HG02623 (cell line): Measurements from ENCODE around the gene PNMA1.

Source experiments
- ATAC-seq: cut with Tn5 transposase; IDR thresholded peaks from one replicate; pipeline ENCODE4 v1.9.1; 2021; ENCODE audit warnings: moderate library complexity; ENCODE audit not compliant: unreplicated experiment

Gene PNMA1

DNA sequence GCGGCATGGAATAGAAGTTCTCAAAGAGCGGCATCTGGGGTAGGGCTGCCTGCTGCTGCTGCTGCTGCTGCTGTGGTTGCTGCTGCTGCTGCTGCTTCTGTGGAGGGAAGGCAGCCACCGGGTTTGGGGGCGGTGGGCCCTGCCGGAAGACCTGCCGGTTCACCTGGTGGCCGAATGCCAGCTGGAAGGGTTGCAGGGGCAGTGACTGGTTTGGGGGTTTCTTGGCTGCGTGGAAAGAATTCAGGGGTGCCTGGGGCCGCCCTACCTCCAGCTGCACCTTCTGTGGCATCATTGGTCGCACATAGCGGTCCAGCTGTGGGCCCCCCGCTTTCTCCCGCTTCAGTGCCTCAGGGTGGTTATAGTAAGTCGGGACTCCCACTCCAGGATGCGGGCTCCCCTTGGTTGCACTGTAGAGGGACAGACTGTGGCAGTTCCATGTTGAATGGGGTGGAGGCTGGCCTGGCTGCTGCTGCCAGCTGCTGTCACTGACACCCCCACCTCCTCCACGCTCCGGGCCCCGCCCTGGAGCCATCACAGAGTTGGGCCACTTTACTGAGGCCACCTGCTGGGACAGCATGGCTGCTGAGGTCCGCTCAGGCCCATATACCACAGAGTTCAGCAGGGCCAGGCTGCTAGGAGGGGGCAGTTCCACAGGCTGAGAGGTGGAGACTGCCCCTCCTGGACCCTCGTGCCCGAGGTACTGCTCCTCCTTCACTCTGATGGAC, 25.2 kb upstream of the PNMA1 start:
- ATAC-seq: no peak

GRCh38 chr14:73738518-73739173, 24.5 kb upstream of the PNMA1 start:
- ATAC-seq: no peak

- no peak for ATAC-seq
These were observed 22.7 kb upstream of the PNMA1 start for GRCh38 chr14:73736842-73737241.

GRCh38 chr14:73732006-73732405, 17.8 kb upstream of the PNMA1 start:
- ATAC-seq: no peak

DNA sequence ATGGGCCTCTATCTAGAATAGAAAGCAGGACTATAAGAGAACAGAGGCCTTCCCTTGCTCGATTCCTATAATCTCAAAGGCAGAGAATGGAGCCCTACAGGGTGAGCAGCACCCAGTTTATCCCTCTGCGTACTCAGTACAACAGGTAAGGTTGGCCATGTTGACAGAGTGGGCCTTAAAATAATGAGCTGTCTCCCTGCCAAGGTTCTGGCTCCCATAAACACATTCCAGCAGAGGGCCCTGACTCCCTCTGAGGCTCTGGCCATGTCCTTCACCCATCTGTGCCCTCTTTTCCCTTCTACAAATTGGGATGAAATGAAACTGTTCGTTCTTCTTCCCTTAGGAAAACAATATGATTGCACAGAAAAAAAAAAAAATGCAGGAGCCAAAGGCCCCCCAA, 16.9 kb upstream of the PNMA1 start:
- ATAC-seq: no peak

DNA sequence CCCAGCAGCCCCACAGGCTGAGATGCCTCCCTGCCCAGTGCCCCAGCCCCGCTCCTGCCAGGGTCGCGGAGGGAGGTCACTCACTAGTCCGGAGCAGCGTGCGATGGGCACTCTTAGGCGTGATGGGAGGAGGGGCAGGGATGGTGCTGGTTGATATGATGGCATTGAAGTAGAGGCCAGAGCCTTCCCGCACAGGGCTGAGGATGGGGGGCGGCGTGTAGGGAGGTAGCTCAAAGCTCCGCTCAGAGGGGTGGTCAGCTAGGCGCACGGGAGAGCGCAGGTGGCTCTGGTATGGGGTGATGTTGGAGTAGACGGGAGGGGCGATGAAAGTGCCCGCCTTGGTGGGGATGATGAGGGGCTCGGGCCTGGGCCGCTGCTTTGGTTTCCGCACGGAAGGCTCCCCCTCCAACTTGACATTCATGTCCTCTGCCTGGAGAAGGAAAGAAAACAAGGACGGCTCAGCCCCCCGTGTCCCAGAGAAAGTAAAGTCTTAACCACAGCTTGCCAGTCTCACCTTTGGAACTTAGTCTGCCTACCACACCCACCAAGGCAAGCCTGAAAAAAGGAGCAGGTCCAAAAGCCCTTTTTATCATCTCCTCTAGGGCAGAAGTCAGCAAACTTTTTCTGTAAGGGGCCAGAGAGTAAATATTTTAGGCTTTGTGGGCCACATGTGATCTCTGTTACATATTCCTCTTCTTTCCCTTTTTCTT, 15.5 kb upstream of the PNMA1 start:
- no peak for ATAC-seq

- ATAC-seq: no peak
These were observed 14.6 kb upstream of the PNMA1 start for GRCh38 chr14:73728717-73729330.

GRCh38 chr14:73727166-73727565, 13.0 kb upstream of the PNMA1 start:
- ATAC-seq: no peak

GRCh38 chr14:73726025-73726961, 12.1 kb upstream of the PNMA1 start:
- ATAC-seq: no peak

- ATAC-seq: no peak
These were observed 11.2 kb upstream of the PNMA1 start for GRCh38 chr14:73725116-73726024.

DNA sequence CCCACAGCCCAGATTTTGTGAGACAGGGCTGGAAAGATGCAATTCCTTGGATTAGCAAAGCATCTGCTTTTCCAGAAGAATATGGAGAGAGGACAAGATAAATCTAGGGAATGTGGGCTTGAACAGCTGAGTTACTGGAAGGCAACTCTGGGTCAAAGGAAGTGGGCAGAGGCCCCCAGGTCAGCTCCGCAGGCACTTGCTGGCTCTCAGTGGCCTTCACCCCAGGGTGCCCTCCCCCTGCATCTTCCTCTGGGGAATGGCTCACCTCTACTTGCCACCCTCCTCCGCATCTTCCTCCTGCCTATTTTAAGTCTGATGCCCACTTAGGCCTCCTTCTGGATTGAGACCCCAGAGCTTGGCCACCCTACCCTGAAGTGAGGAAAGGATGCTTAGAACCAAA, 10.5 kb upstream of the PNMA1 start:
- ATAC-seq: no peak

- ATAC-seq: no peak
These were observed 9.8 kb upstream of the PNMA1 start for GRCh38 chr14:73723797-73724661.

DNA sequence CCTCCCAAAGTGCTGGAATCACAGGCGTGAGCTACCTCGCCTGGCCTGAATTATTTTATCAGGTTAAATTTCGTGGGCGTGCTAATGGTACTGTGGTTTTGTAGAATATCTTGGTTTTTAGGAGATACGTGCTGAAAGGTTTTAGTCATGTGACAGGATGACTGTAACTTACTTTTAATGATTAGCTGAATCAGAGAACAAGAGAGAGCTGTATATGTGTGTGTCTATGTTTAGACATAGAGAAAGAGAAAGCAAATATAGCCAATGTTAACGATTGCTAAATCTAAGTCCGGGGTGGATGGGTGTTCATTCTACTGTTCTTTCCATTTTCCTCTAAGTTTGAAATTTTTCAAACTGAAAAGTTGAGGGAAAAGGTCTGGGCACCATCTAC, 9.2 kb upstream of the PNMA1 start:
- no peak for ATAC-seq

DNA sequence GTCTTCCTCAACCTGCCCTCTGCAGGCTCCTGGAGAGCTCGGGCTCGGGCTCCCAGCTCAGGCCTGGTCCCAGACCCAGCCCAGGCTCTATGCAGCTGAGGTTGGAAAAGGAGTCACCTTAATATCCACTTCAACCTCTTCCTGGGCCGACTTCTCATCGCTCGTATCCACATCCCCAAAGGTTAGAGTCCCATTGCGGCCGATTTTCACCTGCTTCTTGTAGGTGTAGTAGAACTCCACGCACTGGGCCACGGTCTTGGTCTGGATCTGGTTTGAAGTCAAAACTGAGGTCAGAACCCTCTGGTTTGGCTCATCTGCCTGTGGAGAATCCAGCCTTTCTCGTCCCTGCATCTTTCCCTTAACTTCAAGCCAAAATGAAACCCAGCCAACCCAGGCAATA, 8.4 kb upstream of the PNMA1 start:
- ATAC-seq: no peak

DNA sequence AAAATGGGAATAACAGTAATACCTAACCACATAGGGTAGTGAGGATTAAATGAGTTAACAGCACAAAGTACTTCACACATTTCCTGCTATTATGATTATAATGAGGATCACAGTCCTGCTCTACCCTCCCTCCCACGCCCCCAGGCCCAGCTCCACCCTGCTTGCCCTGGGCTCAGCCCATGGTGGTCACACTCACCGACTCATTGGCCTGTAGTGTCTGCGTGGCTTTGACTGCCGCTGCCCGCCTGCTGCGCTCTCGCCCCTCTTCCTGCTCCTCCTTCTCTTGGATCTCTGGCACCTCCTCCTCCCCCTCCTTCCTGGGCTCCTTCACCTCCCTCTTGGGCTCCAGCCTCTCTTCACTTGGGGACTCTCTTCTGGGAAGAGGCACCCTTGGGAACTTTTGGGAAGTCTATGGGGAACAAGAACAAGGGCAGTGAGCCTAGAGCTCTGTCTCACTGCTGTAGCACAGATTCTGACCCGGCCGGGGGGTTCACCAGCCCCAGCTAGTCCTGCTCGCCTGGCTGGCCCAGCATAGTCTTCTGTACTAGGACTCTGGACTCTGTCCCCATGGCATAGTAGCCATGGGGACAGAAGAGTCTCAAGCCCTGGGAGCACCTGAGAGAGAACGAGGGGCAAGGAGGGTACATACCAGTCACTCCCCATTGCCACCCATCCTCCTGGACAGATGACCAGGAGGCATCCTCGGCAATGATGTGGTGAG, 7.1 kb upstream of the PNMA1 start:
- no peak for ATAC-seq

GRCh38 chr14:73720636-73721035, 6.5 kb upstream of the PNMA1 start:
- ATAC-seq: no peak

- no peak for ATAC-seq
These were observed 5.6 kb upstream of the PNMA1 start for GRCh38 chr14:73719791-73720190.

GRCh38 chr14:73719361-73719760, 5.2 kb upstream of the PNMA1 start:
- no peak for ATAC-seq
